WTC11 (cell line): ENCODE results near the gene C10orf67. TPM values are rescaled to one million over a fixed set of nuclear protein-coding genes. Genes with fewer than 3 reads are reported as not detected.

ENCODE experiments used
- CREB1 ChIP-seq: sonication (generic); formaldehyde crosslinking; IDR thresholded peaks from 2 replicates; pipeline ENCODE4 v1.8.0; 2023; ENCODE audit warnings: mild to moderate bottlenecking, missing genetic modification reagents
- E2F1 ChIP-seq: sonication (generic); formaldehyde crosslinking; IDR thresholded peaks from 2 replicates; pipeline ENCODE4 v1.8.0; 2022; ENCODE audit warnings: mild to moderate bottlenecking, missing genetic modification reagents
- ERG ChIP-seq: fragments of 250-450 bp; sonication (Bioruptor Pico); IDR thresholded peaks from 2 replicates; pipeline ENCODE4 v1.8.0; 2021; ENCODE audit warnings: mild to moderate bottlenecking
- FOXP1 ChIP-seq: sonication (generic); formaldehyde crosslinking; IDR thresholded peaks from 2 replicates; pipeline ENCODE4 v1.8.0; 2022; ENCODE audit warnings: missing genetic modification reagents, mild to moderate bottlenecking, moderate library complexity, borderline replicate concordance
- GABPB1 ChIP-seq: sonication (generic); formaldehyde crosslinking; IDR thresholded peaks from 2 replicates; pipeline ENCODE4 v1.8.1; 2023; ENCODE audit warnings: mild to moderate bottlenecking, missing genetic modification reagents
- MLX ChIP-seq: sonication (generic); formaldehyde crosslinking; IDR thresholded peaks from 2 replicates; pipeline ENCODE4 v1.8.1; 2023; ENCODE audit warnings: mild to moderate bottlenecking, missing genetic modification reagents, moderate library complexity
- MYBL2 ChIP-seq: sonication (generic); formaldehyde crosslinking; IDR thresholded peaks from 2 replicates; pipeline ENCODE4 v1.8.1; 2023; ENCODE audit warnings: mild to moderate bottlenecking, moderate library complexity, missing genetic modification reagents
- OVOL2 ChIP-seq: fragments of 250-450 bp; sonication (Bioruptor Pico); IDR thresholded peaks from 2 replicates; pipeline ENCODE4 v1.9.0; 2021; ENCODE audit warnings: mild to moderate bottlenecking, borderline replicate concordance
- PRDM15 ChIP-seq: sonication (generic); formaldehyde crosslinking; IDR thresholded peaks from 2 replicates; pipeline ENCODE4 v1.8.0; 2022; ENCODE audit warnings: missing genetic modification reagents
- RORB ChIP-seq: fragments of 250-450 bp; sonication (Bioruptor Pico); IDR thresholded peaks from 2 replicates; pipeline ENCODE4 v1.9.0; 2021; ENCODE audit warnings: mild to moderate bottlenecking
- SP1 ChIP-seq: sonication (generic); formaldehyde crosslinking; conservative IDR thresholded peaks from 2 replicates; pipeline ENCODE4 v1.8.1; 2022; ENCODE audit warnings: missing genetic modification reagents
- STAT6 ChIP-seq: sonication (generic); formaldehyde crosslinking; conservative IDR thresholded peaks from 2 replicates; pipeline ENCODE4 v1.8.1; 2023; ENCODE audit warnings: mild to moderate bottlenecking, low read depth, missing genetic modification reagents, moderate library complexity
- TEAD4 ChIP-seq: sonication (generic); formaldehyde crosslinking; IDR thresholded peaks from 2 replicates; pipeline ENCODE4 v1.8.0; 2022; ENCODE audit warnings: mild to moderate bottlenecking, missing genetic modification reagents
- total RNA-seq: library from RNA; stranded (reverse); gene quantifications from 3 replicates; pipeline ENCODE4 v1.2.3, GENCODE V29; 2021
- TF ChIP-seq, protein P1 (sequence below): sonication (generic); formaldehyde crosslinking; IDR thresholded peaks from 2 replicates; pipeline ENCODE4 v1.8.1; 2023; ENCODE audit warnings: mild to moderate bottlenecking, moderate library complexity, missing genetic modification reagents
- TF ChIP-seq, protein P2 (sequence below): sonication (generic); formaldehyde crosslinking; IDR thresholded peaks from 2 replicates; pipeline ENCODE4 v1.8.1; 2022; ENCODE audit warnings: mild to moderate bottlenecking, moderate library complexity, missing genetic modification reagents
- TF ChIP-seq, protein P3 (sequence below): sonication (generic); formaldehyde crosslinking; IDR thresholded peaks from 2 replicates; pipeline ENCODE4 v1.8.0; 2022; ENCODE audit warnings: mild to moderate bottlenecking, missing genetic modification reagents
- TF ChIP-seq, protein P4 (sequence below): fragments of 250-450 bp; sonication (Bioruptor Pico); IDR thresholded peaks from 2 replicates; pipeline ENCODE4 v2.1.2; 2022; ENCODE audit warnings: mild to moderate bottlenecking, moderate library complexity
- TF ChIP-seq, protein P5 (sequence below): sonication (generic); formaldehyde crosslinking; IDR thresholded peaks from 2 replicates; pipeline ENCODE4 v1.8.0; 2023; ENCODE audit warnings: missing genetic modification reagents

C10orf67 gene
- total RNA-seq, 1 experiment from 2014 or later = not detected

DNA sequence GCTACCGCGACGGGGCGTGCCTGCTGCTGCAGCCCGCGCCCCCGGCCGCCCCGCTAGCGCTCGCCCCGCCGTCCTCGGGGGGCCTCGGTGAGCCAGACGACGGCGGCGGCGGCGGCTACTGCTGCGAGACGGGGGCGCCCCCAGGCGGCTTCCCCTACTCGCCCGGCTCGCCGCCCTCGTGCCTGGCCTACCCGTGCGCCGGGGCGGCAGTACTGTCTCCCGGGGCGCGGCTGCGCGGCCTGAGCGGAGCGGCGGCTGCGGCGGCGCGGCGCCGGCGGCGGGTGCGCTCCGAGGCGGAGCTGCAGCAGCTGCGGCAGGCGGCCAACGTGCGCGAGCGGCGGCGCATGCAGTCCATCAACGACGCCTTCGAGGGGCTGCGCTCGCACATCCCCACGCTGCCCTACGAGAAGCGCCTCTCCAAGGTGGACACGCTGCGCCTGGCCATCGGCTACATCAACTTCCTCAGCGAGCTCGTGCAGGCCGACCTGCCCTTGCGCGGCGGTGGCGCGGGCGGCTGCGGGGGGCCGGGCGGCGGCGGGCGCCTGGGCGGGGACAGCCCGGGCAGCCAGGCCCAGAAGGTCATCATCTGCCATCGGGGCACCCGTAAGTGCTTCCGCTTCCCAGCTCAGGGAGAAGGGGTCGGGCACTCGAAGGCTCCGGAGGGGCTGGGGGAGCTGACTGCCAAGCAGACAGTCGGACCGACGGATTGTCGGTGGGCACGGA, 151.7 kb downstream of the C10orf67 start (continued):
- TF ChIP-seq, protein P1, sequence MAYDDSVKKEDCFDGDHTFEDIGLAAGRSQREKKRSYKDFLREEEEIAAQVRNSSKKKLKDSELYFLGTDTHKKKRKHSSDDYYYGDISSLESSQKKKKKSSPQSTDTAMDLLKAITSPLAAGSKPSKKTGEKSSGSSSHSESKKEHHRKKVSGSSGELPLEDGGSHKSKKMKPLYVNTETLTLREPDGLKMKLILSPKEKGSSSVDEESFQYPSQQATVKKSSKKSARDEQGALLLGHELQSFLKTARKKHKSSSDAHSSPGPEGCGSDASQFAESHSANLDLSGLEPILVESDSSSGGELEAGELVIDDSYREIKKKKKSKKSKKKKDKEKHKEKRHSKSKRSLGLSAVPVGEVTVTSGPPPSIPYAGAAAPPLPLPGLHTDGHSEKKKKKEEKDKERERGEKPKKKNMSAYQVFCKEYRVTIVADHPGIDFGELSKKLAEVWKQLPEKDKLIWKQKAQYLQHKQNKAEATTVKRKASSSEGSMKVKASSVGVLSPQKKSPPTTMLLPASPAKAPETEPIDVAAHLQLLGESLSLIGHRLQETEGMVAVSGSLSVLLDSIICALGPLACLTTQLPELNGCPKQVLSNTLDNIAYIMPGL (CRISPR knock-in tag) = 0 out of 2 replicates have a peak, but pooled peaks have one; percentile 47
- TF ChIP-seq, protein P2, sequence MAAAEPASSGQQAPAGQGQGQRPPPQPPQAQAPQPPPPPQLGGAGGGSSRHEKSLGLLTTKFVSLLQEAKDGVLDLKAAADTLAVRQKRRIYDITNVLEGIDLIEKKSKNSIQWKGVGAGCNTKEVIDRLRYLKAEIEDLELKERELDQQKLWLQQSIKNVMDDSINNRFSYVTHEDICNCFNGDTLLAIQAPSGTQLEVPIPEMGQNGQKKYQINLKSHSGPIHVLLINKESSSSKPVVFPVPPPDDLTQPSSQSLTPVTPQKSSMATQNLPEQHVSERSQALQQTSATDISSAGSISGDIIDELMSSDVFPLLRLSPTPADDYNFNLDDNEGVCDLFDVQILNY = no peak
- TF ChIP-seq, protein P3, sequence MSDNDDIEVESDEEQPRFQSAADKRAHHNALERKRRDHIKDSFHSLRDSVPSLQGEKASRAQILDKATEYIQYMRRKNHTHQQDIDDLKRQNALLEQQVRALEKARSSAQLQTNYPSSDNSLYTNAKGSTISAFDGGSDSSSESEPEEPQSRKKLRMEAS = peak; percentile 44; the same call in 1 of the 2 replicates
- TF ChIP-seq ERG = no peak
- no peak for TF ChIP-seq MLX (CRISPR knock-in tag)
- TF ChIP-seq, protein P4, sequence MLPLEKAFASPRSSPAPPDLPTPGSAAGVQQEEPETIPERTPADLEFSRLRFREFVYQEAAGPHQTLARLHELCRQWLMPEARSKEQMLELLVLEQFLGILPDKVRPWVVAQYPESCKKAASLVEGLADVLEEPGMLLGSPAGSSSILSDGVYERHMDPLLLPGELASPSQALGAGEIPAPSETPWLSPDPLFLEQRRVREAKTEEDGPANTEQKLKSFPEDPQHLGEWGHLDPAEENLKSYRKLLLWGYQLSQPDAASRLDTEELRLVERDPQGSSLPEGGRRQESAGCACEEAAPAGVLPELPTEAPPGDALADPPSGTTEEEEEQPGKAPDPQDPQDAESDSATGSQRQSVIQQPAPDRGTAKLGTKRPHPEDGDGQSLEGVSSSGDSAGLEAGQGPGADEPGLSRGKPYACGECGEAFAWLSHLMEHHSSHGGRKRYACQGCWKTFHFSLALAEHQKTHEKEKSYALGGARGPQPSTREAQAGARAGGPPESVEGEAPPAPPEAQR (CRISPR knock-in tag) = no peak
- TF ChIP-seq GABPB1 = no peak
- peak; percentile 46; the same call in 1 of the 2 replicates for TF ChIP-seq SP1 (CRISPR knock-in tag)
- TF ChIP-seq OVOL2 (CRISPR knock-in tag) = no peak
- TF ChIP-seq, protein P5, sequence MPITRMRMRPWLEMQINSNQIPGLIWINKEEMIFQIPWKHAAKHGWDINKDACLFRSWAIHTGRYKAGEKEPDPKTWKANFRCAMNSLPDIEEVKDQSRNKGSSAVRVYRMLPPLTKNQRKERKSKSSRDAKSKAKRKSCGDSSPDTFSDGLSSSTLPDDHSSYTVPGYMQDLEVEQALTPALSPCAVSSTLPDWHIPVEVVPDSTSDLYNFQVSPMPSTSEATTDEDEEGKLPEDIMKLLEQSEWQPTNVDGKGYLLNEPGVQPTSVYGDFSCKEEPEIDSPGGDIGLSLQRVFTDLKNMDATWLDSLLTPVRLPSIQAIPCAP (CRISPR knock-in tag) = no peak
- no peak for TF ChIP-seq STAT6 (CRISPR knock-in tag)
- peak; percentile 51; the same call in 1 of the 2 replicates for TF ChIP-seq FOXP1 (CRISPR knock-in tag)
- TF ChIP-seq MYBL2 = no peak
- no peak for TF ChIP-seq PRDM15 (CRISPR knock-in tag)
- no peak for TF ChIP-seq RORB (CRISPR knock-in tag)
- no peak for TF ChIP-seq E2F1 (CRISPR knock-in tag)
- TF ChIP-seq TEAD4 (CRISPR knock-in tag) = no peak
- TF ChIP-seq CREB1 = no peak
